HG03139 (cell line): ENCODE results near the gene KRTAP16-1.

Source experiments
- ATAC-seq: cut with Tn5 transposase; IDR thresholded peaks from one replicate; pipeline ENCODE4 v1.9.1; 2021; ENCODE audit not compliant: unreplicated experiment

The KRTAP16-1 gene

GRCh38 chr17:41329279-41329948, 20.3 kb upstream of the KRTAP16-1 start:
- no peak for ATAC-seq

- no peak for ATAC-seq
Observed at GRCh38 chr17:41328207-41328606, 19.1 kb upstream of the KRTAP16-1 start.

GRCh38 chr17:41327411-41328120, 18.5 kb upstream of the KRTAP16-1 start:
- no peak for ATAC-seq

- no peak for ATAC-seq
Observed at GRCh38 chr17:41326173-41327145, 17.4 kb upstream of the KRTAP16-1 start.

- ATAC-seq: no peak
Observed at GRCh38 chr17:41325611-41326010, 16.5 kb upstream of the KRTAP16-1 start.

GRCh38 chr17:41325126-41325525, 16.0 kb upstream of the KRTAP16-1 start:
- ATAC-seq: no peak

- no peak for ATAC-seq
Observed at GRCh38 chr17:41324180-41325075, 15.3 kb upstream of the KRTAP16-1 start.

GRCh38 chr17:41322903-41323895, 14.1 kb upstream of the KRTAP16-1 start:
- no peak for ATAC-seq

GRCh38 chr17:41322094-41322902, 13.2 kb upstream of the KRTAP16-1 start:
- ATAC-seq: no peak

GRCh38 chr17:41318231-41318630, 9.1 kb upstream of the KRTAP16-1 start:
- ATAC-seq: no peak

- no peak for ATAC-seq
Observed at GRCh38 chr17:41315814-41316445, 6.8 kb upstream of the KRTAP16-1 start.

GRCh38 chr17:41315204-41315794, 6.2 kb upstream of the KRTAP16-1 start, which contains the start of gene KRTAP17-1:
TSS of gene KRTAP17-1 (minus strand) at chr17:41315710. CDS start at chr17:41315650, 60 bp downstream.
- no peak for ATAC-seq

GRCh38 chr17:41311111-41311510, 2.0 kb upstream of the KRTAP16-1 start:
- no peak for ATAC-seq

GRCh38 chr17:41308251-41308917, 725 bp downstream of the KRTAP16-1 start:
- ATAC-seq: no peak

- ATAC-seq: no peak
Observed at GRCh38 chr17:41307647-41308046, 1.5 kb downstream of the KRTAP16-1 start.

GRCh38 chr17:41304091-41304490, 5.0 kb downstream of the KRTAP16-1 start:
- no peak for ATAC-seq

- no peak for ATAC-seq
Observed at GRCh38 chr17:41302981-41303380, 6.1 kb downstream of the KRTAP16-1 start.
